Adipose tissue (tissue), 3 donors: Measurements from ENCODE around the gene PKHD1. TPM values are rescaled to one million over a fixed set of nuclear protein-coding genes. Genes with fewer than 3 reads are reported as not detected.

Experiments
- H3K27ac ChIP-seq: one replicate; pipeline ENCODE4 v1.5.1; 2013; ENCODE audit warnings: low read depth, low read length
- WGBS, 3 donors: extraction: QIAGEN DNeasy Blood & Tissue Kit; methylation state at CpG; one replicate each; pipeline ENCODE4 v1.1.7; 2013; 5-methylcytosine and 5-hydroxymethylcytosine counted together
- polyA plus RNA-seq, 3 donors: library from polyadenylated mRNA; stranded (reverse); fragments of 200-250 nt; gene quantifications; one replicate each; pipeline ENCODE4 v1.2.3, GENCODE V29; 2013
- donor health status: healthy with polysubstance abuse.
- donor health status: Bipolar disorder and iron deficiency.
- donor health status: healthy.

Gene PKHD1
- polyA plus RNA-seq, 3 donors: 0.01 to 3.3 TPM; not detected in 1

DNA sequence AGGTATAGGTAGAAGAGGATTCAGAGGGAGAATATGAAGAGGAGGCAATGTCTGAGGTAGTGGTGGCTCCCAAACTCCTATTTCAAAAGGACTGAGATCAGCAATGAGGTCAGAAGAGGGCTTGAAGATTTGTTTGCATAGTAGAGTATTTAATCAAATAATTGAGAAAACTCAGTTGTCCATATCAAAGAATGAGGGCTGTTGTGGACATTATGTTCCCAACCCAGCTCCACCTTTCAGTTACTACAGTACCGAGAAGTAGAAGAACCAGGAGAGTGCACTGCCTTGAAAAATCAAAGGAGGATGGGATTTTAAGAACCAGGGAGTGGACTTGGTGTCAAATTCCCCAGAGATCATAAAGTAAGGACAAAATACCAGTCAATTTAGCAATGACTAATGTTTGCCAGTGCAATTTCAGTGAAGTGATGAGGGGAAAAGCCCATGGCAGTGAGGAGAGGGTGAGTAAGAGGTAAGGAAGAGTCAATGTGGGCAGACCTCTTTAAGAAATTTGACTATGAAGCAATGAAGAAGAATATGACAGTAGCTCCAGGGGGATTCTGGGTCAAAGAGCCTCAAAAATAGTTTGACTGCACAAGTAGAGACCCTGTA, 382.4 kb downstream of the PKHD1 start:
- 85 to 94% (median 87%) methylated on average over 1 of the region's 1 CpG for WGBS, 3 donors
- no peak overlapping the region for H3K27ac ChIP-seq

DNA sequence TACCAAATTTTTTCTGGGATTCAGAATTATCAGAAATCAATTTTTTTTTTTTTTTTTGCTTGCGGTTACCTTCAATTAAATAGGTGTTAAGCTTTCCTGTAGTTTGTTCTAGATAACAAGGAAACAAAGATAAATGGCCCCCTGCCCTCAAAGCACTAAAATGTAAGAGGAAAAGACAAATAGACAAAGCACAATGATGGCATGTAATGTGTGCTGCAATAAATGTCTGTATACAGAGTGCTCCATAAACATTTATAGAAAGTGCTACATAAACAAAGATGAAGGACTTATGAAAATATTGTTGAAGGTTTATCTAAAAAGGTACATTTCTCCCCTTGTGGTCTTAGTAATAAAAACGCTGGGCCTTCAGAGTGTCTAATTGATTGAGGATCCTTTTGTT, 384.6 kb downstream of the PKHD1 start:
- H3K27ac ChIP-seq: no peak overlapping the region
- 48 to 57% (median 53%) methylated on average over 2 of the region's 2 CpGs for WGBS, 3 donors

DNA sequence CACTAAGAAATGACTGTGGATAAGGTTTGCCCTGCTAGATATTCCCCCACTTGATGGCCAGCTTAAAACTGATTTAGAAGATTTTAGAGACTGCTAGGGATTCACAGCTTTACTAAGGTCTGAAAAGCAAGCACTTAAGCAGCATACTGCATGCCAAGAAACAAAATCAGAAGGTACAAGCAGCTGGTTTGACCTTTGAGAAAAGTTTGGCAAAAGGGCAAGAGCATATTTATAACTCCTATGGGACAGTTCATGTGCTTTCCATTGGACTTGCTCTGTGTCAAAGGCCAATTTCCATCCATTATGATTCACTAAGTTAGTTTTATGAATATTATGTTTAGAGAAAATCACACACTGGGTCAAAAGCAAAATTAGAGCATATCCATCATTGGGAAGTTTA, 402.8 kb downstream of the PKHD1 start:
- H3K27ac ChIP-seq: no peak overlapping the region

DNA sequence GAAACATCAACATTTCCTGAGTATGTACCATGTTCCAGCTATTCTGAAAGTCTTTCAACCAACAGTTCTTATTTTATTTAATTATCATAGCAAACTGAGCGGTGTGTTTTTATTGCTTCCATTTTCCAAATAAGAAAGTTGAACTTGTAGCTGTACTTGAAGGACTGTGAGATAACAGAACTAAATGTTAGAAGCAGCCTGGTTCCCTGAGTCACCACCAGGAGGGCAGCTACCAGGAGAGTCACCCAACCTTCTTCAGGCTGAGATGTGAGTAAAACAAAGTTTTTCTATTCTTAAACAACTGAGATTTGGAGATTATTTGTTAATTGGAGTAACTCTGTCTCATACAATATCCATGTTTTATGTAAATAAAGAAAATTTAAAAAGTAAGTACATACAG, 403.4 kb downstream of the PKHD1 start:
- 78 to 93% (median 89%) methylated on average over 1 of the region's 1 CpG for WGBS, 3 donors
- no peak overlapping the region for H3K27ac ChIP-seq

DNA sequence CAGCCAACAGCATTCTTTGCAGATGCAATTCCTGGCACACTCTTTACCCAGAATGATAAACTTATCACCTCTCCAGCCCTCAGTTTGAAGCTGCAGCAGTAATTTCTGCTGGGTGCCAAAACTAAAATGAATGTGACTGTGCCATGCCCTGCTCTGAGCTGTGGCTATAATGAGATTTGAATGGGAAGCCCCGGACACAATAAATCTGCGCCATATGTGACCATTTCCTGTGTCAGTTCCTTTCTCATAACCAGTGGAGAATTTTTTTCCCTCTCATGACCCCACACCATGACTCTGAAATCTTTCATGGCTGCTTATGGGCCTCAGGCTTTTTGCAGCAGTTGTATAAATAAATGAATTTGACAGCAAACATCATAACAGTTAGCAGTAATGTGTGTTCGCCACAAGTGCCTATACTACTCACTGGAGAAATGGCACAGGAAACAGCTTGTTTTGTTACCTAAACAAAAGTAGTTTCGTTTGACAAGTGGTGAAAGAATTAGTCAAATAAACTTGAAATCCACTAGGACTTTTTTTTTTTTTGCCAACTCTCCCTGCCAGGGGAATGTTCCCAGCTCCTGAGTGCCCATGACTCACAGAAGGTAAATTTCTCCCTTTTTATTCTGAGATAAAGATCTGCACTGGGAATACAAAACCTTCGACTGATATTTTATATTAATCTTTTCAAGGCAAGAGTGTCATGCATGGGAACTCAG, 408.4 kb downstream of the PKHD1 start:
- WGBS, 3 donors: 12 to 26% (median 20%) methylated on average over 5 of the region's 5 CpGs

DNA sequence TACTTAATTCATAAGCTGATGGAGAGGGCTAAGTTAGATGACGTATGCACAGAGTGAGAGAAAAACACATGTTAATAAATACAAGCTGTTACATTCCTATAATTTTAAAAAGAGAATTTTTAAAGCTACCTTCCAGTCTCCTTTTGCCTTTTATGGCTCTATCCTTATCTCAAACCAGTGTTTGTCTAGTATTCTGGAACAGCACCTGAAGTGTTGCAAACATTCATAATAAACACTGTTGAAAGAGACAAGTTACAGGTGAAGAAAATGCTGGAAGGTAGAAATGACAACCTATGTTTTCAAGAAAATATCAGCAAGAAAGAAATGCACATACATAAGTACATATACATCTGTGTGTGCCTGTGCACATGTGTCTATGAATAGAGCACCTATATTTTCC, 409.1 kb downstream of the PKHD1 start:
- no peak overlapping the region for H3K27ac ChIP-seq
- 34 to 70% (median 68%) methylated on average over 1 of the region's 1 CpG for WGBS, 3 donors

More for the DNA sequence above, 408.4 kb downstream of the PKHD1 start:
- no peak overlapping the region for H3K27ac ChIP-seq

DNA sequence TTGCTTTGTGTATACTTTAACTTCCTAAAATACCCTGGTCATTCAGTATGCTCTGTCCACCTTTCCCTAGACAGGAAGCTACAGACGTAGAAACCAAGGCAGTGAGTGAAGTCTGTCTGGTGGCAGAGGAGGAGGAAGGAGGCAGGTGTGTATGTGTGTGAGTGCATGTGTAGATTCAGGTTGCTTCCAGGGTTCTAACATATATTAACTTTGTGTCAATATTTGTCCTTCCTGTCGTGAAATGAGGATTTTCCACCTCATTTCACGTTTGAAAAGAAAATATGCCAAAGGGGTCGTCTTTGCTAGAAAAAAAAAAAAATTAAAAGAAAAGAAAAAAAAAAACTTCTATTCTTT, 411.5 kb downstream of the PKHD1 start:
- 19 to 69% (median 60%) methylated on average over 4 of the region's 4 CpGs for WGBS, 3 donors

DNA sequence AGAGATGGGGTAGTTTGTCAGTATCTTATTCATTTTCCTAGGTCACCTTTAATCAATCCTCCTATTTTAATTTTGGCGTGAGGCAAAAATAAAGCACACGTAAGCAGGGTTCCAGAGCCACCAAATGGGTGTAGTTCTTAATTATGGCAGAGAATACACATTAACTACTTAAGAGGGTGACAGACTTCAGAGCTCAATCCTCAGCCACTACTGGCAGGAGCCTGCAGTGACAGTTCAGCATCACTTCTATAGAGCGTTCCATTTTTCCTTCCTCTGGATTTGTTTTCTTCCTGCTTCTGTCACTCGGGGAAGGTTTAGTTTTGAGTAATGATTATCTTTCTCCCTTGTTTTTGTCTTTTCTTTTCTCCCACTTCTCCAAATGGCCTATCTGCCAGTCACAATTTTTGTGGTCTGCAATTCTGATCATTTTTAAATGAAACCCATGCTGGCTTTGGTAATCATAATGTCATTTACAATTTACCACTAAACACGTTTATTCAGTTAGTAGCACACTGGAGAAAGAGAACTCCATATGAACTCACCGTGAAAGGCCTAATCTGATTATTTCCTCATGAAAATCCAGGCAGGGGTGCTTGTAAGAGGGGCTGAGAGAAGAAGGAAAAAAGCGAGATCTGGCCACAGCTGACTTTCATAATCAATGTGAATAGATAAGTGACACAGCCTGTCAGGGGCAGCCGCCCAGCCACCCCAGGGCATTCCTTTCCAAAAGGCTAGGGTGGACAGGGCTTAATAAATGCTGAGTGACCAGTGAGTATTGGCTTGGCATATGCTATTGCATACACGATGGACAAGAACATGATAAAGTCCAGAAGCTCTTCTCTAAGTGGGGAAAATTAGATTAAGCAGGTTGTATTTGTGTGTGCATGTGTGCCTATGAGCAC, 412.1 kb downstream of the PKHD1 start:
- H3K27ac ChIP-seq: no peak overlapping the region
- 62 to 71% (median 67%) methylated on average over 9 of the region's 9 CpGs for WGBS, 3 donors

More for the DNA sequence above, 411.5 kb downstream of the PKHD1 start:
- H3K27ac ChIP-seq: no peak overlapping the region

DNA sequence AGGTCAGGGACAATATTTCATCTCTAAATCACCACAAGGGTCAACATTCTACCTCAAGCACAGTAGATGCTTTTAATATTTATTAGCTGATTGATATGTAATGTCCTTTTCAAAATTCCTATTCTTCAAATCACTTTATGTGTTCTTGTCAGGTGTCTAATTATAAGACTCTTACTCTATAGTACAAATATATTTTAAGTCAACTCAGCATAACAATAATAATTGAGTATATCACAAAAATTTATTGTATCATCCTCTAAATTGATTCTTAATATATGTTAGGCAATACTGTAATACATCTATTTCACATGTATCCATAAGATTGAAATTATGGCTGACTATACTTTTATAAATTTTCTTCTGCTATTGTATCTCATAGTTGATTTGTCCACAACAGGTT, 423.9 kb downstream of the PKHD1 start:
- H3K27ac ChIP-seq: no peak overlapping the region

DNA sequence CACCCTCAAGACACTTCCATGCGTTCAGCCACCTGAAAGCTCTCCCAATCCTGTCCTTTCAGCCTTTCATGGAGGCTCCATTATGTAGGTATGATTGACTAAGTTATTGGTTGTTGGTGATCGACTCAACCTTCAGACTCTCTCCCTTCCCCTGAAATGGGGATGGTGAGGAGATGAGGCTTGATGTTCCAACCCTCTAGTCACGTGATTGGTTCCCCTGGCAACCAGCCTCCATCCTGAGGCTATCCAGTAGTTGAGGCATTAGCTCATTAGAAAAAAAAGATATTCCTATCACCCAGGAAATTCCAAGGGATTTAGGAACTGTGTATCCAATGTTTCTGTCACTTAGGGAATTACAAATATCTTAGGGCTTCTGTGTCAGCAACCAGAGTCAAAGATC, 426.6 kb downstream of the PKHD1 start:
- WGBS, 3 donors: 72 to 85% (median 74%) methylated on average over 3 of the region's 3 CpGs
- H3K27ac ChIP-seq: no peak overlapping the region

DNA sequence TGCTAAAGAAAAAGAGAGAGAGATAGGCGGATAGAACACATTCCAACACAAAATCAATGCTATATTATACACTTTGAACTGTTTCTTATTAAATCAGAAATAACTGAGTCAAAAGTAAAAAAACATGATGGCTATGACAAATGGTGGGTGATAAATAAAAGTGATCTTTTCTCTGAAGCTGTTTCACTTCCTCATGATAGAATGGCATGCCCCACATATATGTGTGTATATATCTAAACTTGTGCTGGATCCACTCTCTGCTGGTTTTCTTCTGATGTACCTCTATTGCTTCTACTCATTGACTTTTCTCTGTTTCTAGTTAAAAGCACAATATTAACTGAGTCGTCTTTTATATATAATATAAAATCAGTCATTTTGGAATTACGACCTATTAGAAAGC, 429.9 kb downstream of the PKHD1 start:
- H3K27ac ChIP-seq: no peak overlapping the region
- WGBS, 3 donors: 81 to 90% (median 84%) methylated on average over 3 of the region's 3 CpGs

DNA sequence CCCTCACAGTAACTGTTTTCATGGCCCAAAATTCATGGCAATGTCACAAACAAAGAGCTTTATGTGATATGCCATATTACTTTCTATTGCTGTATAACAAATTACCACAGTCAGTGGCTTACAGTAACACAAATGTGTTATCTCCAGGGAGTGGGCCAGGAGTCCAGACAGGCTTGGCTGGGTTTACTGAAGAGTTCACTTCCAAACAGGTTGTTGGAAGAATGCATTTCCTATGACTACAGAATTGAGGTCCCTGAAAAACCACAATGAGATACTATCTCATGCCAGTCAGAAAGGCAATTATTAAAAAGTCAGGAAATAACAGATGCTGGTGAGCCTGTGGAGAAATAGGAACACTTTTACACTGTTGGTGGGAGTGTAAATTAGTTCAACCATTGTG, 431.9 kb downstream of the PKHD1 start:
- H3K27ac ChIP-seq: no peak overlapping the region

DNA sequence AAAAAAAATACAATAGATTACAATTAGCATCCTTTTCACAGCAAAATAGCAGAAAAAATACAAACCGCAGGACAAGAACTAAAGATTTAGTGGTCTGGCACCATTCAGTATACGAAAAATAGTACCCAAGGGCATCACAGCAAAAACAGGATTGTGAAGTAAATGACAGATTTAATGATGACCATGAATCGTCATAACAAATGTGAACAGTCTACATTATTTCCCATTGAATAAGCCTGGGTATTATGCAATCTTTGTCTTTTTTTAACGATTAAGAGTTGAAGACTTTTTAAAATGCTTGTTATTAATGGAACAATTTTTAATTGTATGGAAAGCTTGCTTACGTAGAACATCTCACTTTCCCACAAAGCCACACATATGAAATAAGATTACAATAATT, 432.8 kb downstream of the PKHD1 start:
- 59 to 67% (median 64%) methylated on average over 5 of the region's 5 CpGs for WGBS, 3 donors
- H3K27ac ChIP-seq: no peak overlapping the region

DNA sequence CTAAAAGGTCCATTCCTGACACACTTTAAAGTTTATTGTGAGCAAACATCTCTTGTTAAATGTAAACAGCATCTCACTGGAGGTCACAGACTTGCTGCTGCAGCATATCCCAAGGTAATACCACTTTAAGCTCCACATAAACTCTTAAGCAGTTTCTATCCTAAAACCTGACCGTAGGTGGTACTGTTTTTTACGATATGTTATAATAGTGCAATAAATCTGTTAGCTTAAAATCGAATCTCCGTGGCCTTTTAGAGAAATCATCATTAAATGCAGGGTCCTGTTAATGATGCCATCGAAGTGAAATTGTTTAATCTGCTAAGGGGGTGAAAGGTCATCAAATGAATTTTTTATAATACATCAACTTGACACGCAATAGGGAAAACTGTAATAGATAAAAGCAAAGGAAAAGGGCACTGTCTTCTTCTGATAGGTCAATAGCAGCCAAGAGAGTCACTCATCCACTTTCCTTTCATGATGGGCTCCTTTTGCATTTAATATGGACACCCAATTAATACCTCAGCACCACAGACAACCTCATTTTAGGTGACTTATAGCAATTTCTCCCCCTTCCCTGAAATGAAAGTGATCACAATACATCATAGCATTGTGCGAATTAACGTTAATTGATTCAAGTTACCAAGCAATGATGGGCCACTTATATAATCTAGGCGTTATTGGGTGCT, 436.1 kb downstream of the PKHD1 start:
- H3K27ac ChIP-seq: no peak overlapping the region
- WGBS, 3 donors: 53 to 76% (median 65%) methylated on average over 9 of the region's 9 CpGs

DNA sequence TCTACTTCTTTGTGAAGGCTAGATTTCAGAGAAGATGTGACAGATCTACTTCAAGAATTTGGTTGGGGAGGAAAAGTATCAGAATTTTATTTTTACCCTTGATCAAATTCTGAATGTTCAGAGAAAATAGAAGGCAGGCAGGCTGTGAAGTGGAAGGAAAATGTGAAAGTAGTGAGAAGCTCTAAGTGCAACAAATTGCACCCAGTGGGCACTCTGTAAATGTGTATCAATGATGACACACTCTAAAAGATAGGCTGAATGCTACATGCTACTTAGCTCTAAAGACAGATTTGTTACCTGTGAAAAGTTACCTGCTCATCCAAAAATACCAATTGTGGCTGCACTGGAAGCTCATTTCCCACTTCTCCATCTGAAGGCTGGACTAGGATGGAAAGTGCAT, 438.6 kb downstream of the PKHD1 start:
- no peak overlapping the region for H3K27ac ChIP-seq

DNA sequence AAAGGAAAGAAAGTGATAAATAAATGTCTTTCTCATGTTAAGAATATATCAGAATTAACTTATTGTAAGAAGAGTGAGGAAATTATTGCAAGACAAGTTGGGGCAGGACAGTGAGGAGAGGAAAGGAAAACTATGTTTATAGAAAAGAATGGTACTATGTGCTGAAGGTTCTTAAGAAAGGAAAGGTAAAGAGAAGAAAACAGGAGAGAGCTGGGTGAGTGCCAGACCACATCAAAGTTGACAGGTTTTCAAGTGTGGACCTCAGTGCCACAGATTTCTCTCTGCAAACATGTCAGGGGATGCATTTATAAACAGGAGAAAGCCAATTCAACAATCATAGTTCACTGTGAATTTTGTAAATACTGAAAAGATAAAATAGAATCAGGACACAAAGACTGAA, 439.2 kb downstream of the PKHD1 start:
- no peak overlapping the region for H3K27ac ChIP-seq

DNA sequence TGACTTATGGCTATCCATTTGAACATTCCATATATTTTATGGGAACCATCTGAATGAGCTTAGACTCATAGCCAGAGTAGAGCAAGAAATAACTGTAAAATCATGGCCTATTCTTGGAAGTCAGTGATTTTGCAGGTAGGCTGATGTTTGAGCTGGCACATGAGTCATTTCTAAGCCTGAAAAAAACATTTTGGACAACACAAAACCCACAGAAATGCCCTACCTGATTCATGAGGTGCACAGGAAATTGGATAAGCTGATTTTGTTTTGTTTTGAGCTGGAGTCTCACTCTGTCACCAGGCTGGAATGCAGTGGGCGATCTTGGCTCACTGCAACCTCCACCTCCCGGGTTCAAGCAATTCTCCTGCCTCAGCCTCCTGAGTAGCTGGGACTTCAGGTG, 443.0 kb downstream of the PKHD1 start:
- no peak overlapping the region for H3K27ac ChIP-seq
- WGBS, 3 donors: 92 to 94% (median 94%) methylated on average over 2 of the region's 2 CpGs

DNA sequence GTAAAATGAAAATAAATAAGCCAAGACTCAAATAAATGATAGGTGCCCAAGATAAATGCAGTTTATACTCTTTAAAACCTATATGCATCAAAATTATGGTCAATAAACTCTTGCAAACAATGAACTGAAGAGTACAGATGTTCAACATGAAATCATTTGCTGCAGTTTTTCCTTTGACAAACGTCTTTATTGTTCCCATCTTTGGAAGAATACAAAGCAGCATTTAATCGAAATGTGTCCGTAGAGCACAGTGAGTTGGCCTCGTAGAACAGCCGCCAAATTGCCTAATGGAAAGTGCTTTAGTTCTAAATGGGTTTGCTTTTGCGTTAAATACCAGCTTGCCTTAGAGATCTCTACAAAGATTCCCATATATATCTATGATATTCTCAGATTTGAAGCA, 447.4 kb downstream of the PKHD1 start:
- H3K27ac ChIP-seq: no peak overlapping the region
- 76 to 82% (median 81%) methylated on average over 6 of the region's 6 CpGs for WGBS, 3 donors

DNA sequence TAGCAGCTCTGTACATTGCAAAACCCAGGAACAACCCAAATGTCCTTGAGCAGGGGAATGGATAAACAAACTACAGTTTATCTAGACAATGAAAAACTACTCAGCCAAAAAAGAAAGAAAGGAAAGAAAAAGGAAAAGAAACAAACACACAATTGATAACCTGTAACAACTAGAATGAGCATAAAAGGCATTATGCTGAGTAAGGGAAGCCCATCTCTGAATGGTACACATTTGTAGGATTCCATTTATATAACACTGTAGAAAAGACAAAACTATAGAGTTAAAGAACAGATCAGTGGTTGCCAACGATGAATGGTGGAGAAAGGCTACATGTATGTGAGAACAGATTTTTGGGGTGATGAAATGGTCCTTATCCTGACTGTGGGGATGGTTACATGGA, 454.0 kb downstream of the PKHD1 start:
- H3K27ac ChIP-seq: no peak overlapping the region
- WGBS, 3 donors: 68 to 82% (median 76%) methylated on average over 1 of the region's 1 CpG
